Measurements from ENCODE around the gene PRDM16.

DNA sequence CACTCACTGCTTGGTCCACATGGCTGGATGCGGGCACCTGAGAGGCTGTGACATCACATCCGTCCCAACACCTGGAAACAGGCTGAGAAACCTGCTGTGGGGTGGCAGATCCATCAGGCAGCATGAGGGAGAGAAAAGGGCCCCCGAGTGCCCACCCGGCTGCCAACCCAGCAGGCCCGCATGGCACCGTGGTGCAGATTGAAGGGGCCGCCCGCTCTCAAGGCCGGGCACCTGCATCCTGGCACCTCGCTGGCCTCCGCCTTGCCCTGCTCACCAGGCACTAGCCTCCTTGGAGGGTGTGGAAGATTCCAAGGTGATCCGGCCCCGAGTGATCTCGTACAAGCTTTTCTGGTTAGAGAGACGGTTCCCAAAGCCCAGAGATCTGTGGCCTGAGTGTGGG lies 110.5 kb downstream of the PRDM16 start:
- TF ChIP-seq, protein P1, sequence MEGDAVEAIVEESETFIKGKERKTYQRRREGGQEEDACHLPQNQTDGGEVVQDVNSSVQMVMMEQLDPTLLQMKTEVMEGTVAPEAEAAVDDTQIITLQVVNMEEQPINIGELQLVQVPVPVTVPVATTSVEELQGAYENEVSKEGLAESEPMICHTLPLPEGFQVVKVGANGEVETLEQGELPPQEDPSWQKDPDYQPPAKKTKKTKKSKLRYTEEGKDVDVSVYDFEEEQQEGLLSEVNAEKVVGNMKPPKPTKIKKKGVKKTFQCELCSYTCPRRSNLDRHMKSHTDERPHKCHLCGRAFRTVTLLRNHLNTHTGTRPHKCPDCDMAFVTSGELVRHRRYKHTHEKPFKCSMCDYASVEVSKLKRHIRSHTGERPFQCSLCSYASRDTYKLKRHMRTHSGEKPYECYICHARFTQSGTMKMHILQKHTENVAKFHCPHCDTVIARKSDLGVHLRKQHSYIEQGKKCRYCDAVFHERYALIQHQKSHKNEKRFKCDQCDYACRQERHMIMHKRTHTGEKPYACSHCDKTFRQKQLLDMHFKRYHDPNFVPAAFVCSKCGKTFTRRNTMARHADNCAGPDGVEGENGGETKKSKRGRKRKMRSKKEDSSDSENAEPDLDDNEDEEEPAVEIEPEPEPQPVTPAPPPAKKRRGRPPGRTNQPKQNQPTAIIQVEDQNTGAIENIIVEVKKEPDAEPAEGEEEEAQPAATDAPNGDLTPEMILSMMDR (IDR thresholded peaks at IDR 0.05; ENCODE audit: insufficient read depth, low read depth, low read length), result no peak
- TF ChIP-seq EZH2 (IDR thresholded peaks at IDR 0.05; ENCODE audit: insufficient read depth, low read length), result no peak

All from astrocyte (in vitro differentiated cells and primary cell).